Osteocyte (in vitro differentiated cells): ENCODE results near the gene LPIN2. TPM values are rescaled to one million over a fixed set of nuclear protein-coding genes. Genes with fewer than 3 reads are reported as not detected.

ENCODE experiments used
- DNase-seq: peaks from one replicate; pipeline ENCODE4 v3.0.0; 2021; ENCODE audit warnings: mixed read lengths; ENCODE audit not compliant: unreplicated experiment; ENCODE audit errors: extremely low spot score
- H3K27ac Mint-ChIP-seq: one replicate; pipeline ENCODE4 v1.8.0; 2021; ENCODE audit warnings: mild to moderate bottlenecking, mixed read lengths; ENCODE audit not compliant: unreplicated experiment
- H3K27me3 Mint-ChIP-seq: one replicate; pipeline ENCODE4 v1.8.0; 2021; ENCODE audit warnings: mixed read lengths; ENCODE audit not compliant: unreplicated experiment
- H3K36me3 Mint-ChIP-seq: one replicate; pipeline ENCODE4 v1.8.0; 2021; ENCODE audit warnings: mixed read lengths; ENCODE audit not compliant: unreplicated experiment
- H3K4me1 Mint-ChIP-seq: one replicate; pipeline ENCODE4 v1.8.0; 2021; ENCODE audit warnings: mixed read lengths; ENCODE audit not compliant: unreplicated experiment
- H3K4me3 Mint-ChIP-seq: one replicate; pipeline ENCODE4 v1.8.0; 2021; ENCODE audit warnings: mild to moderate bottlenecking, moderate library complexity, mixed read lengths; ENCODE audit not compliant: unreplicated experiment
- H3K9me3 Mint-ChIP-seq: one replicate; pipeline ENCODE4 v1.8.0; 2021; ENCODE audit warnings: mixed read lengths; ENCODE audit not compliant: unreplicated experiment
- CTCF ChIP-seq: fragments of 200-600 bp; sonication (generic); IDR thresholded peaks from 2 replicates; pipeline ENCODE4 v1.5.0; 2021; ENCODE audit warnings: antibody characterized with exemption, mild to moderate bottlenecking, moderate library complexity
- total RNA-seq: library from RNA; stranded (reverse); gene quantifications from 2 replicates; pipeline ENCODE4 v1.2.1, GENCODE V29; 2021

LPIN2 gene
- total RNA-seq, 1 donor from 2014 or later: 34.8 TPM

- Mint-ChIP-seq H3K27ac (peak overlapping the region; percentile 92), H3K4me3 (peak overlapping the region; percentile 42), H3K27me3 (no peaks in the 10 kb centered on the region), H3K9me3 (no peaks in the 10 kb centered on the region), H3K4me1 (peaks cover 35% of the 10 kb centered on the region), H3K36me3 (peaks cover 25% of the 10 kb centered on the region)
- no peak for TF ChIP-seq CTCF
- no peak for DNase-seq
Observed at GRCh38 chr18:2997846-2998564, 14.9 kb downstream of the LPIN2 start.

GRCh38 chr18:2997429-2997828, 15.5 kb downstream of the LPIN2 start:
- Mint-ChIP-seq H3K27ac (peak overlapping the region; percentile 92), H3K36me3 (peaks cover 19% of the 10 kb centered on the region), H3K27me3 (no peaks in the 10 kb centered on the region), H3K4me3 (peak overlapping the region; percentile 4), H3K9me3 (no peaks in the 10 kb centered on the region), H3K4me1 (peaks cover 35% of the 10 kb centered on the region)
- no peak for TF ChIP-seq CTCF
- DNase-seq: no peak

- no peak for DNase-seq
- H3K9me3 Mint-ChIP-seq: peaks cover 8% of the 10 kb centered on the region
- no peak overlapping the region for H3K27ac Mint-ChIP-seq
- H3K4me3 Mint-ChIP-seq: no peak overlapping the region
- H3K27me3 Mint-ChIP-seq: no peaks in the 10 kb centered on the region
- peaks cover 13% of the 10 kb centered on the region for H3K36me3 Mint-ChIP-seq
- peak; percentile 19 for TF ChIP-seq CTCF
- H3K4me1 Mint-ChIP-seq: peaks cover 34% of the 10 kb centered on the region
Observed at GRCh38 chr18:2994603-2995432, 18.1 kb downstream of the LPIN2 start.

- Mint-ChIP-seq H3K4me1 (peaks cover 31% of the 10 kb centered on the region), H3K9me3 (peaks cover 13% of the 10 kb centered on the region), H3K36me3 (peaks cover 14% of the 10 kb centered on the region), H3K27ac (no peak overlapping the region), H3K4me3 (no peak overlapping the region), H3K27me3 (no peaks in the 10 kb centered on the region)
- no peak for DNase-seq
- no peak for TF ChIP-seq CTCF
Observed at GRCh38 chr18:2994020-2994589, 18.8 kb downstream of the LPIN2 start.
